HG02870 (cell line): ENCODE data around the gene TPP2.

ENCODE experiments used
- ATAC-seq: cut with Tn5 transposase; IDR thresholded peaks from one replicate; pipeline ENCODE4 v1.9.1; 2021; ENCODE audit warnings: mild to moderate bottlenecking, moderate library complexity; ENCODE audit not compliant: unreplicated experiment

Gene TPP2

GRCh38 chr13:102593466-102593865 lies 3.3 kb upstream of the TPP2 start:
- ATAC-seq: no peak

- ATAC-seq: peak; percentile 16
These were observed 509 bp downstream of the TPP2 start for GRCh38 chr13:102597029-102597961.

GRCh38 chr13:102598061-102598460 lies 1.3 kb downstream of the TPP2 start:
- ATAC-seq: no peak

GRCh38 chr13:102599426-102600012 lies 2.7 kb downstream of the TPP2 start:
- no peak for ATAC-seq

GRCh38 chr13:102606537-102607309 lies 9.9 kb downstream of the TPP2 start:
- no peak for ATAC-seq

GRCh38 chr13:102608974-102609373 lies 12.2 kb downstream of the TPP2 start:
- ATAC-seq: no peak

GRCh38 chr13:102609696-102610095 lies 12.9 kb downstream of the TPP2 start:
- ATAC-seq: no peak

GRCh38 chr13:102610296-102610895 lies 13.6 kb downstream of the TPP2 start:
- ATAC-seq: no peak

- no peak for ATAC-seq
These were observed 21.0 kb downstream of the TPP2 start for GRCh38 chr13:102617697-102618350.

- ATAC-seq: no peak
These were observed 23.7 kb downstream of the TPP2 start for GRCh38 chr13:102620516-102620915.

- no peak for ATAC-seq
These were observed 30.1 kb downstream of the TPP2 start for GRCh38 chr13:102626928-102627327.

GRCh38 chr13:102628559-102628958 lies 31.8 kb downstream of the TPP2 start:
- ATAC-seq: peak; percentile 75

GRCh38 chr13:102631198-102631597 lies 34.4 kb downstream of the TPP2 start:
- no peak for ATAC-seq

- ATAC-seq: no peak
These were observed 42.0 kb downstream of the TPP2 start for GRCh38 chr13:102638741-102639140.

GRCh38 chr13:102642029-102642428 lies 45.2 kb downstream of the TPP2 start:
- ATAC-seq: no peak

GRCh38 chr13:102642475-102642874 lies 45.7 kb downstream of the TPP2 start:
- ATAC-seq: no peak

- ATAC-seq: no peak
These were observed 46.9 kb downstream of the TPP2 start for GRCh38 chr13:102643656-102644055.

- no peak for ATAC-seq
These were observed 48.9 kb downstream of the TPP2 start for GRCh38 chr13:102645701-102646100.

GRCh38 chr13:102648046-102648445 lies 51.3 kb downstream of the TPP2 start:
- ATAC-seq: no peak

GRCh38 chr13:102650444-102650843 lies 53.7 kb downstream of the TPP2 start:
- no peak for ATAC-seq

GRCh38 chr13:102651392-102651791 lies 54.6 kb downstream of the TPP2 start:
- no peak for ATAC-seq
